Ishikawa (cell line): ENCODE measurements around the gene GGCT.

Source experiments
- CEBPB ChIP-seq: IDR thresholded peaks from 2 replicates; pipeline ENCODE4 v1.6.1; 2012
- CREB1 ChIP-seq: IDR thresholded peaks from 2 replicates; pipeline ENCODE4 v1.6.1; 2012; ENCODE audit warnings: low read depth
- EGR1 ChIP-seq: IDR thresholded peaks from 2 replicates; pipeline ENCODE4 v1.6.1; 2012
- EP300 ChIP-seq: IDR thresholded peaks from 2 replicates; pipeline ENCODE4 v1.6.1; 2012; ENCODE audit warnings: borderline replicate concordance
- FOXM1 ChIP-seq: IDR thresholded peaks from 2 replicates; pipeline ENCODE4 v1.6.1; 2012; ENCODE audit warnings: low read depth, borderline replicate concordance
- MAX ChIP-seq: IDR thresholded peaks from 2 replicates; pipeline ENCODE4 v1.6.1; 2012
- NFIC ChIP-seq: IDR thresholded peaks from 2 replicates; pipeline ENCODE4 v1.6.1; 2012
- RAD21 ChIP-seq: IDR thresholded peaks from 2 replicates; pipeline ENCODE4 v1.6.1; 2012; ENCODE audit warnings: low read depth
- REST ChIP-seq: IDR thresholded peaks from 2 replicates; pipeline ENCODE4 v1.6.1; 2012; ENCODE audit warnings: low read depth, mild to moderate bottlenecking
- TAF1 ChIP-seq: IDR thresholded peaks from 2 replicates; pipeline ENCODE4 v1.6.1; 2012; ENCODE audit warnings: low read depth, mild to moderate bottlenecking
- TCF12 ChIP-seq: IDR thresholded peaks from 2 replicates; pipeline ENCODE4 v1.6.1; 2012; ENCODE audit warnings: low read depth
- TEAD4 ChIP-seq: IDR thresholded peaks from 2 replicates; pipeline ENCODE4 v1.6.1; 2012
- USF1 ChIP-seq: IDR thresholded peaks from 2 replicates; pipeline ENCODE4 v1.6.1; 2012
- YY1 ChIP-seq: IDR thresholded peaks from 2 replicates; pipeline ENCODE4 v1.6.1; 2012; ENCODE audit warnings: low read depth
- ZBTB7A ChIP-seq: IDR thresholded peaks from 2 replicates; pipeline ENCODE4 v1.6.1; 2012; ENCODE audit warnings: low read depth

The GGCT gene

DNA sequence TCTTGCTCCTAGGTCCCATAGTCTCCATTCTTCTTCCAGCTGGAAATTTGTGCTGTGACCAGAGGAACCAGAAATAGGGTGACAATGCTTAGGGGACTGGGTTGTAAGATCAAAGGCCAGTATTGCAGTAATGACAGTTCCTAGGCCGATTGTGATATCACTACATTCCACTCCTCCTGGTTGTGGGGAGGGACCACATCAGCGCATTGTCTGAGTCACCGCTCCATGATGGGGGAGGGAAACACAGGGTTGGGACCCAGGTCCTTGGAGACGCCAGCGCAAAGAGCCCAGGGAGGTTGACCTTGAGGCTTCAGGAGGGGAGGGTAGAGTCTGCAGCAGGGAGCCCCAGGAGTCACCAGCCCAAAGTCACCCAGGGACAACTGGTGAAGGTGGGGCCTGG is 20.8 kb upstream of the GGCT start:
- TF ChIP-seq TAF1 (no peak), CEBPB (no peak), MAX (no peak), YY1 (no peak), TEAD4 (no peak), EGR1 (no peak), USF1 (no peak), NFIC (no peak)

DNA sequence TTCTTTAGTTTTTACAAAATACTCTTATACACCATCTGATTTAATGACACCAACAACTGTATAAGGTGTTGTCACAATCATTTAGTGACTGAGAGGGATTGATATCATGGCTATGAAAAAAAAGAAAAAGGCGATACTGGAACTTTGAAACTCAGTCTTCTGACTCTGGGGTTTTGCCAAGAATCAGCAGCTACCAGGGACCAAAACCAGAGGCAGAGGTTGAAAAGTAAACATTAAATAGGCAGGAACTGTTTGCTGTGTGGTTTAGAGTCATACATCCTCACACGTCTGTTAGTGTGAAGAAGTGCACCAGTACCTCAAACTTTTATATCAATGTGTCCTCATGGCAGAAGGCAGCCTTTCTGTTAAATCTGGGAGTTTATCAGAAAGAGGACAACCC is 19.9 kb upstream of the GGCT start:
- TF ChIP-seq EP300 = no peak
- no peak for TF ChIP-seq CEBPB
- no peak for TF ChIP-seq TEAD4

- no peak for TF ChIP-seq ZBTB7A
These were observed 18.8 kb upstream of the GGCT start for GRCh38 chr7:30523466-30523865.

DNA sequence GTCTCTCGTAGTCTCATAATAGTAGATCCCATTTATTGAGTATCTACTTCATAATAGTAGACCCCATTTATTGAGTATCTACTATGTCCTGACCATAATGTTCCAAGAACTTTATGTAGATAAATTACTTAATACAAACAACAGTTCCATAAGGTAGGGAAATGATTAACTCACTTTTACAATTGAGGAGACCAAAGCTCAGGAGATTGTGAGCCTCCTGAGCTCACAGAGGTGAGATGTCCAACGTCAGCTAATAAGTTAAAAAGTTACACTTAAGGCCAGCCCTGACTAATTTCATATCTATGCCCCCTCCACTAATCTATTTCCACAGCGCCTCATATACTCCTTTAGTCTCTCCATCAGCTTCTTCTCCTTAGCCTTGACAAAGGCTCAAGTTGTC is 17.5 kb upstream of the GGCT start:
- TF ChIP-seq TAF1 (no peak), NFIC (no peak), MAX (no peak), CEBPB (no peak), CREB1 (no peak), TEAD4 (no peak), EP300 (no peak), USF1 (no peak), ZBTB7A (no peak), TCF12 (no peak), RAD21 (no peak), FOXM1 (no peak), YY1 (no peak), REST (no peak)

- TF ChIP-seq ZBTB7A (no peak), USF1 (no peak), TCF12 (no peak), YY1 (no peak), RAD21 (no peak), EGR1 (no peak), TEAD4 (no peak), NFIC (no peak), EP300 (no peak), MAX (no peak), FOXM1 (no peak)
These were observed 16.9 kb upstream of the GGCT start for GRCh38 chr7:30521532-30521931.

GRCh38 chr7:30519122-30519521 is 14.5 kb upstream of the GGCT start:
- no peak for TF ChIP-seq REST
- TF ChIP-seq CREB1 = no peak
- no peak for TF ChIP-seq RAD21
- no peak for TF ChIP-seq EP300
- TF ChIP-seq CEBPB = no peak
- no peak for TF ChIP-seq MAX
- no peak for TF ChIP-seq FOXM1
- no peak for TF ChIP-seq NFIC
- no peak for TF ChIP-seq ZBTB7A
